ENCODE results near the gene HEXB.

DNA sequence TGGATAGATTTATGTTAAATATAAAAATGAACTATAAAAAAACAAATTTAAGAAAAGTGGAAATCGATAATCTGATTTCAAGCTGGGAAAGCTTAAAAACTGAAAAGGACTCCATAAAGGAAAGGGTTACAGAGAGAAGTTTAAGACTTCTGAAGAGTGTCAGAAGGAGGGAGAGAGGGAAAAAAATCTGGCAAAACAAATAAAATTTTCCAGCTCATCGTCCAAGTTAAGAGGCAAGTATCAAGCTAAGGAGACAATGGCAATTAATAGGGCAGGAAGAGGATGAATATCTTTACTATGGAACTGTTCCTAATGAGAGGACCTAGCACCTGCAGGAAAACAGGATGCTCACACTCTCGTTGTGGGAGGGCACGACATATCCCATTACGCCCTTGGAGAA lies 20.5 kb upstream of the HEXB start:
- TF ChIP-seq POLR2A (IDR thresholded peaks at IDR 0.05) (no peak), POLR2AphosphoS5 (IDR thresholded peaks at IDR 0.05) (no peak)

Measured in transverse colon (tissue), 3 donors.